GM19035 (cell line): Measurements from ENCODE around the gene CDC5L.

Source experiments
- ATAC-seq: cut with Tn5 transposase; IDR thresholded peaks from one replicate; pipeline ENCODE4 v1.9.1; 2021; ENCODE audit not compliant: unreplicated experiment

Gene CDC5L

DNA sequence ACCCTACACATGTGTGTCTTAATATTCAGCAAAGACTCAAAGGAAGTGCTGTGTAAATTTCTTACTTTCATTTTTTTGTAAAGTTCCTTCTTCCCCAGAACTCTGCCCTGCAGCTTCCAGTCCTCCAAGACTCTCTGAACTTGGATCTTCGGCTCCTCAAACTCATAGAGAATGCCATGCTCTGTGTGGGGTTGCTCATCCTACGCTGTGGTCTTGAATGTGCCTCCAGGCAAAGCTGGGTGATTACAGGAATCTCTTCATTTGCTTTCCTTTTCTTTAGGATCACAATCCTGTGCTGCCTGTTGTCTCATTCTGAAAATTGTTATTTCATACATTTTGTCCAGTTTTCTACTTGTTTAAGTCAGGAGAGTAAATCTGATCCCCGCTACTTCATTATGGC lies 14.5 kb upstream of the CDC5L start:
- no peak for ATAC-seq

- ATAC-seq: no peak
Measured at GRCh38 chr6:44373787-44374186, 13.7 kb upstream of the CDC5L start.

DNA sequence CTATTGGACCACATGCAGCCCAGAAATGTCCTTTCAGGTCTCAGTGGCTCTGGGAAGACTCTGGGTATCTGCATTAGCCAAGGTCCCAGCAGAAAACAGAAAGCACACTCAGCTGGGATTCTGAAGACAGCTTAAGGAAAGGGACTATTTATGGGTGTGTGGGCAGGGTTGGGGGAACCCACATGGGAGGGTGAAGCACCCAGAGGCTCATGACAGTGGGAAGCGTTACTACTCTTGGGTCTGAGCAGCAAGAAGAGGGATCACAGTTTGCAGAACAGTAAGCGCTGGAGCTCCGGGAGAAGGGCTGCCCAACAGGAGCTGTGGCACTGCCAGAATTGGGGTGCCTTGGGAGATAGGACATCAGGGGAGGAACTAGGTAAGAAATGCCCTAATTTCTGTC lies 12.4 kb upstream of the CDC5L start:
- no peak for ATAC-seq

DNA sequence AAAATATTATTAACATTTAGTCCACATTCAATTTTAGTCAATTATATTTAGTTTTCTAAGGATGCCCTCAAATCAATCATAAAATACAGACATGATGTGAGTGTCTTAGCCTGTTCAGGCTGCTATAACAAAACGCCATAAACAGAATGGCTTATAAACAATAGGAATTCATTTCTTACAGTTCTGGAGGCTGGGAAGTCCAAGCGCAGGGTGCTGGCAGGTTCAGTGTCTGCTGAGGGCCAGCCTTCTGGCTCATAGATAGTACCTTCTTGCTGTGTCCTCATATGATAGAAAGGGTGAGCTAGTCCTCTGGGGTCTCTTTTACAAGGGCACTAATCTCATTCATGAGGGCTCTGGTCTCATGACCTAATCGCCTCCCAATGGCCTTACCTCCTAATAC lies 10.0 kb upstream of the CDC5L start:
- ATAC-seq: no peak

DNA sequence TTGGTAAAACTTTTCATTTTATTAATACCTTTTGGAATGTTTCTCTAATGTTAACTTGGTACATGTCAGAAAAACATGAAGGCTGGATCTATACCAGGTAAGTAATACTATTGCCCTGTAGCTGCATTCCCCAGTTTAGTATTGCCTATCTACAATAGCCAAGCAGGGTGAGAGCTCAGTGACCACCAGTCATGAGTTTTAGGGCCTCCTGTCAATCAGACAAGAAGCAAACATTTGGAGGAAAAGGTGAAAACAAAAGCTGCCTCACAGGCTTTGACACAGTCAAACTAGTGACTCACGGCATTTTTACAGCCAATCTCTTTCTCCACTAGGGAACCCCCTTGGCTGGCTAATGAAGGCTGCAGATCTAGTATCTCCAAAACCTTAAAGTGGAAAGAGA lies 9.5 kb upstream of the CDC5L start:
- ATAC-seq: no peak

DNA sequence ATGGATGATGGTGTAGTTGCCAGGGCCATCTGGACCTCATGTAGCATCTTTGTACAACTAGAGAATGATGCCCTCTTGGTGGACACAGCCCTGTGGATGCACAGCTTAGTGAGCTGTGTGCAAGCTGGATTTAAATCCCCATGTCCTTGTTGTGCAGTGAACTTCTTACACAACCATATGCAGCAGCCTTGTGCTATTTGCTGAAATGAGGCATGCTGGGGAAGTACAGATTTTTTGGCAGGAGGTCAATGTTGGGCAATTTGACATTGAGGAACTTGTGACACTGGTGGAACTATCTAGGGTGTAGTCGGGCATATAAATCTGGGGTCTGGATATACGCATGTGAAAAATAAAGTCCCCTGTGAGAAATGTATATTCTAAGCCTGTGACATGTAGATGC lies 5.8 kb upstream of the CDC5L start:
- no peak for ATAC-seq

GRCh38 chr6:44386364-44386928 lies 1.1 kb upstream of the CDC5L start:
- ATAC-seq: no peak

DNA sequence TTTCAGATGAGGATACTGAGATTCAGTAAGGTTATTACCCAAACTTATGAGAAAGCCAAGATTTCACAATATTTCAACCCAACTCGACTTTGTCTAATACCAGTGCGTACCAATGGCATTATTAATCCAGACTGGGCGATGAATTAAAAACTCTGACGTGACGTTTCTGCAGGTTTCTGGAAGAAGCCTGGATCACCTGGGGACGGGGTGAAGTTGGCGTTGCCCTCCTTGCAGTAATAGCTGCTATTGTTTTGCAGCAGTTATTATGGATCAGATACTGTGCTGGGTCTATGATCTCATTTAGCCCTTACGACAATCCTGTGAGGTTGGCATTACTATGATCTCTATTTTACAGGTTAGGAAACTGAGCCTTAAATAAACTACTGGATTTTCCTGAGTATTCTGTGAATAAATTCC lies 569 bp upstream of the CDC5L start:
- peak; percentile 6 for ATAC-seq

- ATAC-seq: peak; percentile 2
Measured at GRCh38 chr6:44388135-44388487, 605 bp downstream of the CDC5L start.

GRCh38 chr6:44388887-44389286 lies 1.4 kb downstream of the CDC5L start:
- ATAC-seq: no peak

DNA sequence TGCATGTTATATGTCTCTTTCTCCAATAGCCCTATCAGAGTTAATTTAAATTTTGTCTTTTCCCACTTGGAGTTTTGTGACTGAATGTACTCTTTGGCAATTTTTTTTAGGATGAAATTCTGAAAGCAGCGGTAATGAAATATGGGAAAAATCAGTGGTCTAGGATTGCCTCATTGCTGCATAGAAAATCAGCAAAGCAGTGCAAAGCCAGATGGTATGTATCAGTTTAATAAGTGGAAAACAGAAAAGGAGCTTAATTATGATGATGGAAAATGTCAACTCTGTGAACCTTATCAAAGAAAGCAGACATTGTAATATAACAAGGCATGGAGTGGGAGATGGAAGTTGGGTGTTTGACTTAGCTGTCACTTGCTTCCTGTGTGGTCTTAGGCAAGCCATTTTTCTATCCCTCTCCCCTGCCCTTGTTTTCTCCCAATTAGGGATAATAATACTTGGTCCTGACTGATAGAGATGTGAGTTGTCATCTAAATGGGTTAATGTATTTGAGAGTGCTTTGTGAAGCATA lies 2.7 kb downstream of the CDC5L start:
- no peak for ATAC-seq

- ATAC-seq: no peak
Measured at GRCh38 chr6:44395501-44395900, 8.0 kb downstream of the CDC5L start.

- ATAC-seq: no peak
Measured at GRCh38 chr6:44396968-44397367, 9.5 kb downstream of the CDC5L start.

DNA sequence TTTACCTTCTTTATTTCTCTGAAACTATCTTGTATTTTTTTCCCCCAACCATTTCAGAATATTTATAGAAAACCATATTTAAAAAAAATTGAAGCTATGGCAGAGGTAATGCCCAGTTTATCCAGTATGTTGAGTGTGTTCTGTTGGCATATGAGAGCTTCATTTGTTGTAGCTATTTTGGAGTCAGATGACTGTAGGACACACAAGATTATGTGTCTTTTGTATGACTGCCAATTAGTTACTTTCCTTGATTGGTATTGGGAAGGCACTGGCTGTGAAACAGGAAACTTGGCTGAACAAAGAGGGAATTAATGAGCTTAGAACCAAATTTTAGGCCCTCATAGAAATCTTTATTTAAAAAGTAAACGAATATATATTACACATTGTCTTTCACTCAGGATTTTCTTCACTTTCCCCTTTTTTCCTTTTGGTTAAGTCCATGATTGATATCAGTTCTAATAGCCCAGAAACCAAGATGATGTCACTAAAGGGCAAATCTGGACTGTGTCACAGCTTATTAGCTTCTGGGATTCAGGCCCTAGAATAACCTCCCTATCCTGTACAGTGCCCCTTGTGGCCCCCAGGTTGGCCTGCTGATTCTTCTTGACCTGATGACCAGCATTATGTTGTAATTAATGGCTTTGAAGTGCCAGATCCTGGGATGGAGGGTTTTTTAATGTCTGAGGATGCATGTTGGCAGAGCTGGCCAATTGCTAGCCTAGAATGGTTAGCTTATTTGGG lies 10.1 kb downstream of the CDC5L start:
- ATAC-seq: no peak

DNA sequence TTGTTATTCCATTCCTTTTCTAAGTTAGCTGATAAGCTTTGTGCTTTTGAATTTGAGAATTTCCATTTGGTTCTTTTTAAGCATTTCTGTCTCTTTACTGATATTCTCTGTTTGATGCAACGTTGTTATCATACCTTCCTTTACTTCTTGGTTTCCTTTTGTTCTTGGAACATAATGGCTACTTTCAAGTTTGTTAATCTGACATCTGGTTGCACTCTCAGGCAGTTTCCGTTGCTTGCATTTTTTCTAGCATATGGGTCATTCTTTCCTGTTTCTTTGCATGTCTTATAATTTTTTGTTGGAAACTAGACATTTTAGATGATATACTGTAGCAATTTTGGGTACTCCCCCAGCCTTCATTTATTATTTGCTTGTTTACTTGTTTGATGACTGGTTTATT lies 12.5 kb downstream of the CDC5L start:
- no peak for ATAC-seq

GRCh38 chr6:44400572-44400971 lies 13.1 kb downstream of the CDC5L start:
- no peak for ATAC-seq

DNA sequence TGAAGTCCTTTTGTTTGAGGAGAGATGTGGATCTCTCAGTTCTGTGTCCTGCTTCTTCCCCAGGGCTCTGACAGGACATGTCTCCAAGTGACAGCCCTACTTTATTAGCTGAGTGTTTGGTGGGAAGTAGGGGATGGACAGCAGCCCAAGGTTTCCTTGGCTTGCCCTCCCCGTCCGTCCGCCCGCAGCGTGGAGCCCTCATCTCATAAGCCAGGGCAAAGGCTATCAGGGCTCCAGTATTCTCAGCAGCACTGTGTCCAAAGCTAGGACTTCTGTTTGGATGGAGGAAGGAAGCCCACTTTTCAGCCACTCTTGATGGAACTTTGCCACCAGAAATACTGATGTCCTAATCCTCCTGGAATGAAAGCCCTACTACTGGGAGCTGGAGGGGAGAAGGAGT lies 13.6 kb downstream of the CDC5L start:
- ATAC-seq: no peak

DNA sequence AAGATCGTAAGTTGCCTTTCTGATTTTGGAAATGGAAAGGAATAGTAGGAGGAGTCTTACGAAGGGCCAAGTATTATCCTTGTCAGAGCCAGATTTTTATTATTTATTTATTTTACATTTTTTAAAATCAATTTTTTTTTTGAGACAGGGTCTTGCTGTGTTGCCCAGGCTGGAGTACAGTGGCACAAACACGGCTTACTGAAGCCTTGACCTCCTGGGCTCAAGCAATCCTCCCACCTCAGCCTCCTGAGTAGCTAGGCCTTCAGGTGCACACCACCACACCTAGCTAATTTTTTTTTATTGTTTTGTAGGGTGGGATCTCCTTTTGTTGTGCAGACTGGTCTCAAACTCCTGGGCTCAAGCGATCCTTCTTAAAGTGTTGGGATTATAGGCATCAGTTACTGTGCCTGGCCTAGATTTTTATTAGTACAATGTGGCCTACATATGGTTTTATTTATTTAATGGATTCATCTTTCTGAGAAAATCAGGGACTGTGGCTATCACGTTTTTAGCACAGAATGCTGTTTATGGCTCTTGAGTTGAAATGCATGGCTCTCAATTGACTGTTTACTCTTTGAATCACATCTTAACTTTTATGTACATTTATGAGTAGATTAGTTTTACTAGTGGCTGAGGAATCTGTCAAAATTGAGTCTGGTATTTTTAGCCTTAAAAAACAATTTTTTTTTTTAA lies 16.7 kb downstream of the CDC5L start:
- ATAC-seq: no peak

DNA sequence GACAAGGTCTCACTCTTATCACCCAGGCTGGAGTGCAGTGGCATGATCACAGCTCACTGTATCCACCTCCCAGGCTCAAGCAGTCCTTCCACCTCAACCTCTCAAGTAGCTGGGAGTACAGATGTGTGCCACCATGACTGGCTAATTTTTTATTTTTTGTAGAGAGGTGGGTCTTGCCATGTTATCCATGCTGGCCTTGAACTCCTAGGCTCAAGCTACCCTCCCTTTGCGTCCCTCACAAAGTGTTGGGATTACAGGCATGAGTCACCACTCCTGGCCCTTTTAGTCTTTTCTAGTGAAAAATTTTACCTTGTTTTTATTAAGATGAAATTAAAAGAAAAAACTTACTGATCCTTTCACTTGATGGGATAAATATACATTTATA lies 17.2 kb downstream of the CDC5L start:
- no peak for ATAC-seq

DNA sequence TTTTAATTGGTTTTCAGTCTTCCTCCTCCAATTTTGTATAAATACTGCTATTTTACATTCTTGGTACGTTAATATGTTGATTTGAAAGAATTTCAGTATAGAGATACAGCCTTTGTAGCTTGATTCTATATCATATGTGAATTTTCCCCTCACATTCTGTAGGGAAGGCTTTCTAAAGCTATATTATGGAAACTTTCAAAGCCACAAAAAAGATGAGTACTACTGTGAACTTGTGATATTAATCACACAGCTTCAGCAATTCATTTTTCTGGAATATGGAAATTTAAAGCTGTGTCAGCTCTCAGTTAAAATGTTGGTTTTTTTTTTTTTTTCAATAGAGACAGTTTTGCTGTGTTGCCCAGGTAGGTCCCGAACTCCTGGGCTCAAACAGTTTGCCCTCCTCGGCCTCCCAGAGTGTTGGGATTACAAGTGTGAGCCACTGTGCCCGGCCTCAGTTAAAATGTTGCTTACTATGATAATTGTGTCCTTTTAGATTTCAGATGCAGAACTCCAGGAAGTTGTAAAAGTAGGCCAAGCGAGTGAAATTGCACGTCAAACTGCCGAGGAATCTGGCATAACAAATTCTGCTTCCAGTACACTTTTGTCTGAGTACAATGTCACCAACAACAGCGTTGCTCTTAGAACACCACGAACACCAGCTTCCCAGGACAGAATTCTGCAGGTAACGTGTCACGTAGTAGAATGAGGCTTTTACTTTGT lies 20.6 kb downstream of the CDC5L start:
- ATAC-seq: no peak

DNA sequence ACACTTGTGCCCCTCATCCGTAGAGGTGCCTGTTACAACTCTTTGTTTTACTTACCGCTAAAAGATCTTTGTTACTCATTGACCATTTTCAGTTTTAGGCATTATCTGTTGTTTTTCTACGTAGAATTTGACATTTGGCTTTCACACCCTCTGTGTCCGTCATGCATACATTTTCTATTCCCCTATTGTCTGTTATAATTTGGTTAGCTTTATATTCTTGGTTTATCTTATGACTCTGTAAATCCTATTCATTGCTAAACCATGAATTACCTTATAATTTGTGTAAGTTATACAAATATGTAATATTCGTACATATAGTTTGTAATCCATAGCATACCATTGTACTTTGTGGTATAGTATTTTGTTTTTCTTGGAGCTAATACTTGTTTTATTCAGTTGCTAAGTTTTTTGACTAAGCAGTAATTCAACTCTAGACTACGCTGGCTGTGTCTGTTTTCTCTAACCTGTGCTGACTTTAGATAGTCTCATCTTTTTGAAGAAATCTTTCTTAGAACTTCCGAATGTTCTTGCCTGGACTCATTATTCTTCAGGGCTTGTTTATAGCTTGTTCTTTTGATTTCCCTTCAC lies 21.8 kb downstream of the CDC5L start:
- ATAC-seq: no peak
